B cell (primary cell): Measurements from ENCODE around the gene URB1. TPM values are rescaled to one million over a fixed set of nuclear protein-coding genes. Genes with fewer than 3 reads are reported as not detected.

Source experiments
- ATAC-seq: fragments of 200-7000 bp; cut with Tn5 transposase; one replicate; pipeline ENCODE4 v1.10.0; 2021; ENCODE audit warnings: low read depth, mild to moderate bottlenecking, moderate number of reproducible peaks, moderate library complexity
- CTCF ChIA-PET: fragments of 350-600 bp; sonication (Branson Sonifier 250); formaldehyde crosslinking; loops from one replicate; lab custom pipeline; 2021; ENCODE audit warnings: antibody characterized with exemption, inconsistent platforms; lab: Charles Lee
- POLR2A ChIA-PET: fragments of 350-600 bp; sonication (Branson Sonifier 250); formaldehyde crosslinking; loops from one replicate; lab custom pipeline; 2021; ENCODE audit warnings: antibody characterized with exemption; lab: Charles Lee
- DNase-seq: peaks from one replicate; pipeline ENCODE4 v3.0.0; 2013
- H2AFZ ChIP-seq: 2 replicates; pipeline ENCODE4 v1.6.1; 2012; ENCODE audit warnings: mild to moderate bottlenecking, low read depth, low read length; ENCODE audit not compliant: insufficient read depth, poor library complexity, severe bottlenecking
- H3K27ac ChIP-seq, 2 donors: 1 replicate in 1 of 2; 2 replicates in 1 of 2; pipeline ENCODE4 v1.5.1; 2012 to 2013; ENCODE audit warnings: low read length in 2 of 2, mild to moderate bottlenecking in 2 of 2, moderate library complexity in 1 of 2
- H3K27me3 ChIP-seq, 4 experiments: fragments of 200-600 bp in 1 of 4; sonication (generic) in 1 of 4; replicated peaks in 1 of 4; 1 replicate in 2 of 4; 2 replicates in 2 of 4; pipeline versions ENCODE4 v1.6.1 to v1.7.0; 2013 to 2016; ENCODE audit warnings: low read length in 3 of 4, mild to moderate bottlenecking in 2 of 4, mixed read lengths in 1 of 4, moderate library complexity in 1 of 4; ENCODE audit not compliant: insufficient read depth in 4 of 4, control insufficient read depth in 3 of 4; ENCODE audit errors: control extremely low read depth in 1 of 4
- H3K36me3 ChIP-seq, 2 experiments: replicated peaks in 1 of 2; 1 replicate in 1 of 2; 2 replicates in 1 of 2; pipeline versions ENCODE4 v1.6.1 to v1.7.1; 2013; ENCODE audit warnings: low read length in 1 of 2; ENCODE audit not compliant: insufficient read depth in 2 of 2, control insufficient read depth in 1 of 2; ENCODE audit errors: control extremely low read depth in 1 of 2, extremely low read depth in 1 of 2
- H3K4me1 ChIP-seq, 2 donors: fragments of 200-600 bp in 1 of 2; sonication (generic) in 1 of 2; 1 replicate in 1 of 2; 2 replicates in 1 of 2; pipeline versions ENCODE4 v1.5.1 to v1.6.1; 2013 to 2017; ENCODE audit warnings: low read length in 2 of 2; ENCODE audit not compliant: control insufficient read depth in 2 of 2, insufficient read depth in 2 of 2
- H3K4me2 ChIP-seq: replicated peaks from 2 replicates; pipeline ENCODE3; 2012; ENCODE audit warnings: mild to moderate bottlenecking, low read depth, low read length; ENCODE audit not compliant: poor library complexity, severe bottlenecking
- H3K4me3 ChIP-seq, 5 experiments: fragments of 200-600 bp in 1 of 5; sonication (generic) in 1 of 5; 1 replicate in 3 of 5; 2 replicates in 2 of 5; pipeline versions ENCODE4 v1.5.1 to v1.7.0; 2011 to 2016; ENCODE audit warnings: low read length in 4 of 5, mild to moderate bottlenecking in 4 of 5, low read depth in 2 of 5, control low read depth in 1 of 5, moderate library complexity in 1 of 5; ENCODE audit not compliant: insufficient read depth in 1 of 5; ENCODE audit errors: control extremely low read depth in 1 of 5, extremely low read depth in 1 of 5
- H3K79me2 ChIP-seq: fragments of 200-600 bp; sonication (generic); one replicate; pipeline ENCODE4 v1.6.0; 2016; ENCODE audit warnings: low read length; ENCODE audit not compliant: control insufficient read depth, insufficient read depth
- H3K9ac ChIP-seq: fragments of 200-600 bp; sonication (generic); 2 replicates; pipeline ENCODE4 v1.6.1; 2017; ENCODE audit warnings: mild to moderate bottlenecking, low read length, moderate library complexity
- H3K9me3 ChIP-seq, 3 donors: one replicate each; pipeline versions ENCODE4 v1.6.1 to v1.7.1; 2013; ENCODE audit warnings: low read length in 2 of 3; ENCODE audit not compliant: control insufficient read depth in 2 of 3, insufficient read depth in 1 of 3; ENCODE audit errors: control extremely low read depth in 1 of 3
- H4K20me1 ChIP-seq: 2 replicates; pipeline ENCODE4 v1.6.0; 2012; ENCODE audit warnings: mild to moderate bottlenecking, low read length; ENCODE audit not compliant: insufficient read depth, control insufficient read depth, poor library complexity, severe bottlenecking
- H3K27ac Mint-ChIP-seq: one replicate; pipeline ENCODE4 v1.8.0; 2021; ENCODE audit warnings: mixed read lengths
- H3K27me3 Mint-ChIP-seq: one replicate; pipeline ENCODE4 v1.8.0; 2021; ENCODE audit warnings: mixed read lengths
- H3K4me1 Mint-ChIP-seq: one replicate; pipeline ENCODE4 v1.8.0; 2021; ENCODE audit warnings: mixed read lengths
- H3K4me3 Mint-ChIP-seq: one replicate; pipeline ENCODE4 v1.8.0; 2021; ENCODE audit warnings: mixed read lengths
- H3K9me3 Mint-ChIP-seq: one replicate; pipeline ENCODE4 v1.8.0; 2022; ENCODE audit warnings: mixed read lengths; ENCODE audit not compliant: insufficient read depth
- CTCF ChIP-seq: fragments of 200-600 bp; IDR thresholded peaks from one replicate; pipeline ENCODE4 v1.8.0; 2022; ENCODE audit warnings: antibody characterized with exemption, mild to moderate bottlenecking
- EZH2 ChIP-seq: IDR thresholded peaks from 2 replicates; pipeline ENCODE4 v1.6.1; 2012; ENCODE audit warnings: borderline replicate concordance, low read depth, mild to moderate bottlenecking, moderate library complexity, low read length; ENCODE audit not compliant: insufficient read depth, poor library complexity, severe bottlenecking
- WGBS: methylation state at CpG from one replicate; pipeline ENCODE4 v1.1.5; 2013; ENCODE audit warnings: missing lambda C conversion rate; ENCODE audit not compliant: insufficient coverage; 5-methylcytosine and 5-hydroxymethylcytosine counted together
- intact Hi-C: fragments of 100-400 bp; cut with micrococcal nuclease; formaldehyde crosslinking; loops from one replicate; pipeline ENCODE4 v1.10.0; 2022
- polyA plus RNA-seq: library from polyadenylated mRNA; depleted of rRNA; stranded (reverse); fragments of >200 nt; gene quantifications from 2 replicates; pipeline ENCODE4 v1.2.3, GENCODE V29; 2012
- total RNA-seq, 2 donors: library from RNA; stranded (reverse); fragments of 120-200 nt in 1 of 2; gene quantifications; 1 replicate in 1 of 2; 2 replicates in 1 of 2; pipeline versions ENCODE4 v1.2.3 to v1.2.4, GENCODE V29; 2013 to 2022

URB1 gene
- total and polyA plus RNA-seq, 2 donors (not counting 1 experiment from before 2014, with no cell fraction given), result 4.7 to 15.2 TPM

- no peak for TF ChIP-seq CTCF
- no peak for TF ChIP-seq EZH2
- ChIA-PET CTCF (no interaction called here), POLR2A (no interaction called here)
- H3K4me3 Mint-ChIP-seq, result no peak overlapping the region
- H3K9me3 Mint-ChIP-seq, result no peaks in the 10 kb centered on the region
- no peak for DNase-seq
- no peak overlapping the region for H3K9ac ChIP-seq
- no peaks in the 10 kb centered on the region for H3K27me3 ChIP-seq
- H3K4me1 Mint-ChIP-seq, result no peaks in the 10 kb centered on the region
- H3K27ac Mint-ChIP-seq, result no peak overlapping the region
- H3K27ac ChIP-seq, result no peak overlapping the region
- H2AFZ ChIP-seq, result no peak overlapping the region
- H3K4me1 ChIP-seq, result no peaks in the 10 kb centered on the region
- H3K4me3 ChIP-seq, result no peak overlapping the region
- H4K20me1 ChIP-seq, result no peaks in the 10 kb centered on the region
- no peaks in the 10 kb centered on the region for H3K9me3 ChIP-seq
- no peak for ATAC-seq
- no peaks in the 10 kb centered on the region for H3K27me3 Mint-ChIP-seq
- WGBS, result 90% methylated on average over 41 of the region's 41 CpGs
- no peaks in the 10 kb centered on the region for H3K36me3 ChIP-seq
- no peaks in the 10 kb centered on the region for H3K79me2 ChIP-seq
- no peak overlapping the region for H3K4me2 ChIP-seq
- intact Hi-C loops, result no loop called here
Measured at GRCh38 chr21:32300117-32300681, 92.6 kb downstream of the URB1 start.

GRCh38 chr21:32299695-32300094 lies 93.1 kb downstream of the URB1 start:
- Histone ChIP-seq H3K27me3 (no peaks in the 10 kb centered on the region), H4K20me1 (no peaks in the 10 kb centered on the region), H3K79me2 (no peaks in the 10 kb centered on the region), H3K4me1 (no peaks in the 10 kb centered on the region), H2AFZ (no peak overlapping the region), H3K9ac (no peak overlapping the region), H3K27ac (no peak overlapping the region), H3K4me3 (no peak overlapping the region), H3K36me3 (no peaks in the 10 kb centered on the region), H3K4me2 (no peak overlapping the region), H3K9me3 (no peaks in the 10 kb centered on the region)
- ChIA-PET CTCF (no interaction called here), POLR2A (no interaction called here)
- Mint-ChIP-seq H3K27me3 (no peaks in the 10 kb centered on the region), H3K9me3 (no peaks in the 10 kb centered on the region), H3K27ac (no peak overlapping the region), H3K4me3 (no peak overlapping the region), H3K4me1 (no peaks in the 10 kb centered on the region)
- WGBS, result over 99% methylated on average over 6 of the region's 6 CpGs
- DNase-seq (no peak), ATAC-seq (no peak)
- TF ChIP-seq EZH2, result no peak
- no peak for TF ChIP-seq CTCF
- intact Hi-C loops, result no loop called here
